ENCODE data around the gene COBL. TPM values are rescaled to one million over a fixed set of nuclear protein-coding genes. Genes with fewer than 3 reads are reported as not detected.

COBL gene
- total RNA-seq, 1 experiment from 2014 or later, result 0.81 TPM

GRCh38 chr7:51278797-51279196, 37.8 kb downstream of the COBL start:
- no peak for DNase-seq (ENCODE audit: low spot score)

- no peak for DNase-seq (ENCODE audit: low spot score)
Measured at GRCh38 chr7:51276967-51277366, 39.6 kb downstream of the COBL start.

GRCh38 chr7:51276091-51276605, 40.5 kb downstream of the COBL start:
- no peak for DNase-seq (ENCODE audit: low spot score)

- no peak for DNase-seq (ENCODE audit: low spot score)
Measured at GRCh38 chr7:51275532-51275931, 41.1 kb downstream of the COBL start.

- DNase-seq (ENCODE audit: low spot score), result no peak
Measured at GRCh38 chr7:51274955-51275354, 41.7 kb downstream of the COBL start.

- DNase-seq (ENCODE audit: low spot score), result no peak
Measured at GRCh38 chr7:51274001-51274400, 42.6 kb downstream of the COBL start.

- no peak for DNase-seq (ENCODE audit: low spot score)
Measured at GRCh38 chr7:51273360-51273759, 43.2 kb downstream of the COBL start.

- no peak for DNase-seq (ENCODE audit: low spot score)
Measured at GRCh38 chr7:51270965-51271364, 45.6 kb downstream of the COBL start.

GRCh38 chr7:51269911-51270310, 46.7 kb downstream of the COBL start:
- no peak for DNase-seq (ENCODE audit: low spot score)

- DNase-seq (ENCODE audit: low spot score), result no peak
Measured at GRCh38 chr7:51269321-51269720, 47.3 kb downstream of the COBL start.

GRCh38 chr7:51268859-51269258, 47.8 kb downstream of the COBL start:
- DNase-seq (ENCODE audit: low spot score), result no peak

GRCh38 chr7:51267169-51267568, 49.4 kb downstream of the COBL start:
- no peak for DNase-seq (ENCODE audit: low spot score)

- DNase-seq (ENCODE audit: low spot score), result no peak
Measured at GRCh38 chr7:51265066-51265907, 51.3 kb downstream of the COBL start.

- DNase-seq (ENCODE audit: low spot score), result no peak
Measured at GRCh38 chr7:51263631-51264484, 52.8 kb downstream of the COBL start.

- no peak for DNase-seq (ENCODE audit: low spot score)
Measured at GRCh38 chr7:51262796-51263531, 53.6 kb downstream of the COBL start.

- peak; percentile 54 for DNase-seq (ENCODE audit: low spot score)
Measured at GRCh38 chr7:51261950-51262795, 54.4 kb downstream of the COBL start.

GRCh38 chr7:51261117-51261835, 55.3 kb downstream of the COBL start:
- DNase-seq (ENCODE audit: low spot score), result no peak

GRCh38 chr7:51260516-51260915, 56.1 kb downstream of the COBL start:
- DNase-seq (ENCODE audit: low spot score), result no peak

GRCh38 chr7:51259766-51260165, 56.8 kb downstream of the COBL start:
- no peak for DNase-seq (ENCODE audit: low spot score)

GRCh38 chr7:51256916-51257315, 59.7 kb downstream of the COBL start:
- no peak for DNase-seq (ENCODE audit: low spot score)

All from H4 (cell line).